ENCODE results near the gene HOXC6. TPM values are rescaled to one million over a fixed set of nuclear protein-coding genes. Genes with fewer than 3 reads are reported as not detected.
A peak's percentile ranks its signal among the peaks of the same experiment; 100 is the strongest.

The HOXC6 gene
- total and polyA plus RNA-seq, 9 of the 15 experiments (the other 6 are each of a cell fraction or from before 2014, with no cell fraction given) = 0.06 to 4.0 (median 1.4) TPM

DNA sequence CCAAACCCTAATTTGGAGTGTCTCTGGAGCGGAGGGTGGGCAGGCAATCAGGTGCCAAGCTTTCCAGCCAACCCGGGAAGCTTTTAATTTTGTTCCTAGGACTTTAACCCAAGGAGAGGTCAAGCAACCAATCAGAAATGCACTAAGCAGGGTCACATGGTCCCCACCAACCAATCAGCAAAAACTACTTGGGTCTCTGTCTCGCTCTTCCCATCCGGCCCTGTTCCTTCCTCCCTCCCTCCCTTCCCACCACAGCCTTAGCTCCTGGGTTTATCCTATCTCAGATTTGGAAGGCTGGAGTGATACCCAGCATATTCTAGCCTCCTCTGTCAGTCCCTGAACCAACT, 11.9 kb downstream of the HOXC6 start (continued):
- TF ChIP-seq, protein P1, sequence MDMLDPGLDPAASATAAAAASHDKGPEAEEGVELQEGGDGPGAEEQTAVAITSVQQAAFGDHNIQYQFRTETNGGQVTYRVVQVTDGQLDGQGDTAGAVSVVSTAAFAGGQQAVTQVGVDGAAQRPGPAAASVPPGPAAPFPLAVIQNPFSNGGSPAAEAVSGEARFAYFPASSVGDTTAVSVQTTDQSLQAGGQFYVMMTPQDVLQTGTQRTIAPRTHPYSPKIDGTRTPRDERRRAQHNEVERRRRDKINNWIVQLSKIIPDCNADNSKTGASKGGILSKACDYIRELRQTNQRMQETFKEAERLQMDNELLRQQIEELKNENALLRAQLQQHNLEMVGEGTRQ (CRISPR knock-in tag; IDR thresholded peaks at IDR 0.05) = peak; percentile 92
- TF ChIP-seq SMAD2 (IDR thresholded peaks at IDR 0.05; ENCODE audit: low read depth, low read length) = no peak
- TF ChIP-seq RBM25 (IDR thresholded peaks at IDR 0.05; ENCODE audit: low read depth, low read length, severe bottlenecking) = peak; percentile 70
- TF ChIP-seq MCM2 (IDR thresholded peaks at IDR 0.05; ENCODE audit: low read depth) = no peak
- no peak for TF ChIP-seq TBL1XR1 (IDR thresholded peaks at IDR 0.05; ENCODE audit: low read length in 2 of 2)
- TF ChIP-seq DPF2 (IDR thresholded peaks at IDR 0.05) = no peak
- no peak for TF ChIP-seq MTA2 (IDR thresholded peaks at IDR 0.05; ENCODE audit: low read depth)
- TF ChIP-seq, protein P2, sequence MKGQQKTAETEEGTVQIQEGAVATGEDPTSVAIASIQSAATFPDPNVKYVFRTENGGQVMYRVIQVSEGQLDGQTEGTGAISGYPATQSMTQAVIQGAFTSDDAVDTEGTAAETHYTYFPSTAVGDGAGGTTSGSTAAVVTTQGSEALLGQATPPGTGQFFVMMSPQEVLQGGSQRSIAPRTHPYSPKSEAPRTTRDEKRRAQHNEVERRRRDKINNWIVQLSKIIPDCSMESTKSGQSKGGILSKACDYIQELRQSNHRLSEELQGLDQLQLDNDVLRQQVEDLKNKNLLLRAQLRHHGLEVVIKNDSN (CRISPR knock-in tag; IDR thresholded peaks at IDR 0.05) = peak; percentile 88
- TF ChIP-seq, protein P3, sequence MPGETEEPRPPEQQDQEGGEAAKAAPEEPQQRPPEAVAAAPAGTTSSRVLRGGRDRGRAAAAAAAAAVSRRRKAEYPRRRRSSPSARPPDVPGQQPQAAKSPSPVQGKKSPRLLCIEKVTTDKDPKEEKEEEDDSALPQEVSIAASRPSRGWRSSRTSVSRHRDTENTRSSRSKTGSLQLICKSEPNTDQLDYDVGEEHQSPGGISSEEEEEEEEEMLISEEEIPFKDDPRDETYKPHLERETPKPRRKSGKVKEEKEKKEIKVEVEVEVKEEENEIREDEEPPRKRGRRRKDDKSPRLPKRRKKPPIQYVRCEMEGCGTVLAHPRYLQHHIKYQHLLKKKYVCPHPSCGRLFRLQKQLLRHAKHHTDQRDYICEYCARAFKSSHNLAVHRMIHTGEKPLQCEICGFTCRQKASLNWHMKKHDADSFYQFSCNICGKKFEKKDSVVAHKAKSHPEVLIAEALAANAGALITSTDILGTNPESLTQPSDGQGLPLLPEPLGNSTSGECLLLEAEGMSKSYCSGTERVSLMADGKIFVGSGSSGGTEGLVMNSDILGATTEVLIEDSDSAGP (CRISPR knock-in tag; IDR thresholded peaks at IDR 0.05) = no peak
